GM12873 (cell line): ENCODE results near the gene RELN.

Experiments used
- CTCF ChIP-seq: IDR thresholded peaks from 2 replicates; pipeline ENCODE4 v1.5.1; 2012; ENCODE audit warnings: low read depth, mild to moderate bottlenecking, moderate library complexity, low read length, control low read depth; ENCODE audit not compliant: insufficient read depth; ENCODE audit errors: missing control alignments

Gene RELN

GRCh38 chr7:103541947-103542346 lies 447.5 kb downstream of the RELN start:
- no peak for TF ChIP-seq CTCF

GRCh38 chr7:103541026-103541425 lies 448.4 kb downstream of the RELN start:
- TF ChIP-seq CTCF, result no peak

- TF ChIP-seq CTCF, result no peak
These were observed 449.1 kb downstream of the RELN start for GRCh38 chr7:103540338-103540737.

DNA sequence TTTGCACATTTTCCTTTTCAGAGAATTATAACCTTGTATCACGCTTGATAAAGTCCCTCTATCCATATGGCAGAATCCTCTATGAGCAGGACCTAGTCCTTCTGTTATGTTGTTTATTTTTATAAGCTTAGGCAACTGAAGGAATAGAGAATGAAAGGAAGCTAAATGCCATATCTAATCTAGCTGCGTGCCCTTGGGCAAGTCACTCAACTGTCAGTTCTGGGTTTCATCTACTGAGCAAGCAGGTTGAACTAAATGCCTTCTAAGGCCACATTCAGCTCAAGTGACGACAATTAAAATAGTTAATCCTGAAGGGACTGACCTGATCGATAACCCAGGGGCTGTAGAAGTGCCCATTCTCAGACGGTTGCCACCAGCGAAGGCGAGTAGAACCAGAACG lies 449.6 kb downstream of the RELN start:
- no peak for TF ChIP-seq CTCF

- TF ChIP-seq CTCF, result no peak
These were observed 450.3 kb downstream of the RELN start for GRCh38 chr7:103538964-103539709.

DNA sequence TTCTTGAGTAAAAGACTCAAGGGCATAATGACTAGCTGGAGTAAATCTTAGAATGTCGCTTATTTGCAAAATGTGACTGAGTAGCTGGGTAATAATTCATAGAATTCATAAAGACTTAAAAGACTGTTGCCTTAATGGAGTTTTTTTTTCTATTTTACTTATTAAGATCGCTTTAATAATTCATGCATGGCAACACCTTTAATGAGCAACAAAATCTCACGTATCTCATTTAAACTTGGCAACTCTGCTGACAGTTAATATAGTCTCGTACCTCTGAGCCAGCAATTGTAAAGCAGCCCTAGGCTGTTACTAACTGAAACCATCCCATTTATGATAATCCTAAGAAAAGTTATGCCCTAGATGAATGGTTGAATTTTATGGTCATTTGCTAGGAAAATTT lies 455.7 kb downstream of the RELN start:
- no peak for TF ChIP-seq CTCF

- no peak for TF ChIP-seq CTCF
These were observed 456.5 kb downstream of the RELN start for GRCh38 chr7:103532955-103533354.

DNA sequence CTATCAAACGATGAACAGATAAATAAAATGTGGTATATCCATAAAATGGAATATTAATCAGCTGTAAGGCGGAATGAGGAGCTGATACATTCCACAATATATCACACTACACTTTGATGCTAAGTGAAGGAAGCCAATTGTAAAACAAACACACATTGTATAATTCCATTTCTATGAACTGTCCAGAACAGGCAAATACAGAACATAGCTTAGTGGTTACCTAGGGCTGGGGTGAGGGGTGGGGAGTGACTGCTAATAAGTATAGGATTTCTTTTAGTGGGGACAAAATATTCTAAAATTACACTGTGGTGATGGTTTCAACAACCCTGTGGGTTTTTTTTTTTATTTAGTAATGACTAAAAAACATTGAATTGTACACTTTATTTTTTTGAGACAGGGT lies 461.3 kb downstream of the RELN start:
- no peak for TF ChIP-seq CTCF
